Lower leg skin (tissue), 4 donors: Measurements from ENCODE around the gene CYP27B1. TPM values are rescaled to one million over a fixed set of nuclear protein-coding genes. Genes with fewer than 3 reads are reported as not detected.
"Not testable (repeated sequence)": the region's sequence is repeated elsewhere in the genome, so short reads cannot be mapped to it uniquely, and the experiment has no call there.

ENCODE experiments used
- DNase-seq, 2 donors: peaks; one replicate each; pipeline ENCODE4 v3.0.0-alpha.2; 2019; ENCODE audit warnings: low spot score in 2 of 2
- H3K4me3 ChIP-seq: fragments of 200-600 bp; sonication (generic); 2 replicates; pipeline ENCODE4 v1.5.1; 2017; ENCODE audit warnings: mild to moderate bottlenecking, low read depth; ENCODE audit not compliant: poor library complexity, severe bottlenecking
- POLR2A ChIP-seq, 2 donors: fragments of 450-650 bp; IDR thresholded peaks; one replicate each; pipeline ENCODE4 v1.6.1; 2016 to 2017; ENCODE audit warnings: antibody characterized with exemption in 2 of 2, mild to moderate bottlenecking in 1 of 2, moderate library complexity in 1 of 2
- WGBS, 2 donors: methylation state at CpG; one replicate each; pipeline ENCODE4 v1.1.5; 2018; 5-methylcytosine and 5-hydroxymethylcytosine counted together
- intact Hi-C: fragments of 100-400 bp; cut with DNase I; formaldehyde crosslinking; loops from one replicate; pipeline ENCODE4 v1.15.0; 2023; ENCODE audit warnings: low total_unique reads
- total RNA-seq, 4 donors: library from RNA; depleted of rRNA; stranded (reverse); fragments of >200 nt; gene quantifications; one replicate each; pipeline ENCODE4 v1.1.0, GENCODE V29; 2016
- TF ChIP-seq, protein P1 (sequence below), 3 donors: fragments of 450-650 bp; IDR thresholded peaks; one replicate each; pipeline ENCODE4 v1.5.1; 2016; ENCODE audit warnings: antibody characterized with exemption in 3 of 3, mild to moderate bottlenecking in 3 of 3, moderate library complexity in 2 of 3

The CYP27B1 gene
- total RNA-seq, 4 donors from 2014 or later = 0.72 to 6.4 (median 1.7) TPM

DNA sequence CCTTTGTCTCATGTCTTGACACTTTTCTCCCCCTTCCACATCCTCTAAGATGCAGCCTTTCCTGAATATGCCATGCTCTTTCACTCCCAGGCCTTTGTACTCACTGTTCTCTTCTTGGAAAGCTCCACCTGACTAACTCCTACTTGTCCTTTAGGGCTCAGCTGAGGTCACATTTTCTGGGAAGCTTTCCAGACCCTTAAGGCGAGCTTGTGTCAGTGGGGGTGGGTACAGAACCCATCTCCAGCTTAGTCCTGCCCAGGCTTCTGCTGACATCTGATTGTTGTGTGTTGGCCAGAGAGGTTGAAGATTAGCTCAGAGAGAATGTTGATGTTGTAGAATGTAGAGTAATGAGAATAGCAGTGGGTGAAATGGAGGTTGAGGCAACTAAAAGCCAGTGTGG, 12.9 kb upstream of the CYP27B1 start:
- 21% methylated on average over 1 of the region's 1 CpG for WGBS, 2 donors

DNA sequence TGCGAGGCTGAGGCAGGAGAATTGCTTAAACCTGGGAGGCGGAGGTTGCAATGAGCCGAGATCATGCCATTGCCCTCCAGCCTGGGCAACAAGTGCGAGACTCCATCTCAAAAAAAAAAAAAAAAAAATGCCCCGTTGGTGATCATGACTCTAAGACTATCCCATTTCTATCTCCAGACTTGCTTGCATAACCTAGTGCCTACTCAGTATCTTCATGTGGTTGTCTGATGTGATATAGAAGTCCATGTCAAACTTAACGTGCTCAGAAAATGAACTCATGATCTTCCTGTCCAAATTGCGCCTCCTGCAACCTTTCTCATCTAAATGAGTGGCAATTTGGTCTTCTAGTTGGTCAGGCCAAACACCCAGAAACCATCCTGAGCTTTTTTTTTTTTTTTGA, 11.0 kb upstream of the CYP27B1 start:
- 88 to 93% methylated on average over 7 of the region's 7 CpGs for WGBS, 2 donors
- no peak for DNase-seq
- intact Hi-C loops = no loop called here
- TF ChIP-seq POLR2A (IDR thresholded peaks at IDR 0.05) = no peak
- TF ChIP-seq, protein P1, sequence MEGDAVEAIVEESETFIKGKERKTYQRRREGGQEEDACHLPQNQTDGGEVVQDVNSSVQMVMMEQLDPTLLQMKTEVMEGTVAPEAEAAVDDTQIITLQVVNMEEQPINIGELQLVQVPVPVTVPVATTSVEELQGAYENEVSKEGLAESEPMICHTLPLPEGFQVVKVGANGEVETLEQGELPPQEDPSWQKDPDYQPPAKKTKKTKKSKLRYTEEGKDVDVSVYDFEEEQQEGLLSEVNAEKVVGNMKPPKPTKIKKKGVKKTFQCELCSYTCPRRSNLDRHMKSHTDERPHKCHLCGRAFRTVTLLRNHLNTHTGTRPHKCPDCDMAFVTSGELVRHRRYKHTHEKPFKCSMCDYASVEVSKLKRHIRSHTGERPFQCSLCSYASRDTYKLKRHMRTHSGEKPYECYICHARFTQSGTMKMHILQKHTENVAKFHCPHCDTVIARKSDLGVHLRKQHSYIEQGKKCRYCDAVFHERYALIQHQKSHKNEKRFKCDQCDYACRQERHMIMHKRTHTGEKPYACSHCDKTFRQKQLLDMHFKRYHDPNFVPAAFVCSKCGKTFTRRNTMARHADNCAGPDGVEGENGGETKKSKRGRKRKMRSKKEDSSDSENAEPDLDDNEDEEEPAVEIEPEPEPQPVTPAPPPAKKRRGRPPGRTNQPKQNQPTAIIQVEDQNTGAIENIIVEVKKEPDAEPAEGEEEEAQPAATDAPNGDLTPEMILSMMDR (IDR thresholded peaks at IDR 0.05) = no peak
- no peak overlapping the region for H3K4me3 ChIP-seq

More for the DNA sequence above, 12.9 kb upstream of the CYP27B1 start:
- no peak for TF ChIP-seq POLR2A (IDR thresholded peaks at IDR 0.05)
- TF ChIP-seq, protein P1 (IDR thresholded peaks at IDR 0.05) = no peak
- H3K4me3 ChIP-seq = no peak overlapping the region
- intact Hi-C loops = no loop called here
- no peak for DNase-seq

DNA sequence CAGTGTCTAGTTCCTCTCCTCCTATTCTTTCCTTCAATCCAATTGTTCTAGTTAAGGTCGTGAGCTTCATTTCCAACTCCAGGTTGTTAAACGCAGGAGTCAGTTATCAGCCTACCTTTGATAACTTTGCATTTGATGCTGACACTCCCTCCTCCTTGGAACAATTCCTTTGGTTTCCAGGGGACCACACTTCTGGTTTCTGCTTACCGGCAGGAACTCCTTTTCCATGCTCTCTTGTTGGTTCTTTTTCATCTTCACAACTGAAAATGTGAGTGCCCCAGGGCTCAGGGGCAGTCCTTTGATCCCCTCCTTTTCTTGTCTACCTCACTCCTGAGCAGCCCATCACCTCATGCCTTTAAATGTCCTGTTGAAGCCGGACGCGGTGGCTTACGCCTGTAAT, 10.5 kb upstream of the CYP27B1 start:
- intact Hi-C loops = no loop called here
- no peak for TF ChIP-seq POLR2A (IDR thresholded peaks at IDR 0.05)
- TF ChIP-seq, protein P1 (IDR thresholded peaks at IDR 0.05) = no peak

DNA sequence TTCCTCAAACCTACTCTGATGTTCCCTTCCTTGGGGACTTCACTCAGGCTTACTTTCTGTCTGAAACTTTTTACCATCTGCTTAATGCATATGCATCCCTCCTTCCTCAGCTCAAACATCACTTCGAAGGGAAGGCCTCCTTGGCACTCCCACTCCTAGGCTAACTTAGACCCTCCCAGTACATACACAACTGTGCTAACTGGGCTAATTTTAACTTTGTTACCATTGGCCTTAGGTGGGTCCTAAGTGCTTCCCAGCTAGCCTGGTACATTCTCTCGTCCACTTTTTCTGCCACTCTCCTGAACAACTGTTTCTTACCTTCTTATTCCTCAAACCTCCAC, 9.3 kb upstream of the CYP27B1 start:
- TF ChIP-seq, protein P1 (IDR thresholded peaks at IDR 0.05) = no peak
- no peak for TF ChIP-seq POLR2A (IDR thresholded peaks at IDR 0.05)
- H3K4me3 ChIP-seq = no peak overlapping the region
- intact Hi-C loops = no loop called here
- DNase-seq = no peak
- WGBS, 2 donors = 87 to 88% methylated on average over 2 of the region's 2 CpGs

More for the DNA sequence above, 10.5 kb upstream of the CYP27B1 start:
- WGBS, 2 donors = 90 to 91% methylated on average over 7 of the region's 7 CpGs
- no peak for DNase-seq
- no peak overlapping the region for H3K4me3 ChIP-seq

DNA sequence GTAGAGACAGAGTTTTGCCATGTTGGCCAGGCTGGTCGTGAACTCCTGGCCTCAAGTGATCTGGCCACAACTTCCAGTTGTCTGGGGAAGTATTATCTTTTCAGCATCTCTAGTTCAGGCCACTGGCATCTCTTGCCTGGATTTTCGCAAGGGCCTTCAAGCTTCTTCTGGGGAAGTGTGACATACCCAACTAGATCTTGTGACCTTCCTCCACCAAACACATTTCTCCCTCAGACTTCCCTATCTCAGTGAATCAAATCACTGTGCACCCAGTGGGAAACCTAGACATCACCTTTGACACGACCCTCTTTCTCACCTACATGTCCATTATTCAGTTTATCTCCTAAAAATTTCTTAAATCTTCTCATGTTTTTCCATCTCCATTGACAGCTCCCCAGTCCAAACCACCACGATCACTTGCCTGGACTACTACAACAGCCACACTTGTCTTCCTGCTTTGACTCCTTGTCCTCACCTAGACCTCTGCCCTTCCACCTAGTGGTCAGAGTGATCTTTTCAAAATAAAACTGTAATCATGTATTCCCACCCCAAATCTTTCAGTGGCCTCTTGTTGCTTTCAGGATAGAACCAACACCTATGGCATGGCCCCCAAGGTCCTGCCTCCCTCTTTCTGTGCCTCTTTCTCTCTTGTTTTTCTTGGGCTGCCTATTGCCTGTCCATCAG, 8.8 kb upstream of the CYP27B1 start:
- no peak for DNase-seq
- 81 to 83% methylated on average over 4 of the region's 4 CpGs for WGBS, 2 donors
- TF ChIP-seq, protein P1 (IDR thresholded peaks at IDR 0.05) = no peak
- no peak for TF ChIP-seq POLR2A (IDR thresholded peaks at IDR 0.05)
- intact Hi-C loops = no loop called here
- H3K4me3 ChIP-seq = no peak overlapping the region

DNA sequence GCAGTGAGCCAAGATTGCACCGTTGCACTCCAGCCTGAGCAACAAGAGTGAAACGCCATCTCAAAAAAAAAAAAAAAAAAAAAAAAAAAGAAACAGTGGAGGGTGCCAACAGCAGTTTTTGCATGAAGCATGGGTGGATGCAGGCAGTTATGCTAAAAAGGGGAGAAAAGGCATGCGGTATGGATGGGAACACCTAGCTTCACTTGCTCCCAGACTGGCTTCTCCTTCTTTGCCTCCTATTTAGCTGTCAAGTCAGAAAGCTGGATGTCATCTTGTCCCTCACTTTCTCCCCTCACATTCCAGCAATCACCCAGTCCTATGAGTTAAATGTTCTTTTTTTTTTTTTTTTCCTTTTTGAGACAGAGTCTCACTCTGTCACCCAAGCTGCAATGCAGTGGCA, 8.2 kb upstream of the CYP27B1 start:
- no peak for DNase-seq
- no peak overlapping the region for H3K4me3 ChIP-seq
- intact Hi-C loops = no loop called here
- TF ChIP-seq, protein P1 (IDR thresholded peaks at IDR 0.05) = no peak
- TF ChIP-seq POLR2A (IDR thresholded peaks at IDR 0.05) = no peak
- 53 to 63% methylated on average over 3 of the region's 3 CpGs for WGBS, 2 donors

DNA sequence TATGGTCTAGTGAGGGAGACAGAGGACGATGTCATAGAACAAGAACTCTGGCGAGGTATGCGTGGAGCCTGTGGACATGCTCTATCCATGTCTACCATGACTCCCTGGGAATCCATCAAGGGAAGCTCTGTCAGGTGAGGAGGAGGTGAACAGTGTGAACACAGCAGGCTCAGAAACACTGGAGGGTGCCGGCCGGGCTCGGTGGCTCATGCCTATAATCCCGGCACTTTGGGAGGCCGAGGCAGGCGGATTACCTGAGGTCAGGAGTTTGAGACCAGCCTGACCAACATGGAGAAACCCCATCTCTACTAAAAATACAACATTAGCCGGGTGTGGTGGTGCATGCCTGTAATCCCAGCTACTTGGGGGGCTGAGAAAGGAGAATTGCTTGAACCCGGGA, 7.8 kb upstream of the CYP27B1 start:
- H3K4me3 ChIP-seq, DNase-seq, intact Hi-C loops: not testable (repeated sequence)
- WGBS, 2 donors = 86 to 91% methylated on average over 11 of the region's 11 CpGs
